DND-41 (cell line): ENCODE measurements around the gene TMEM231.
"Not testable (repeated sequence)": the region's sequence is repeated elsewhere in the genome, so short reads cannot be mapped to it uniquely, and the experiment has no call there.

ENCODE experiments used
- ATAC-seq: fragments of 200-7000 bp; cut with Tn5 transposase; 3 replicates; pipeline ENCODE4 v1.9.1; 2021; ENCODE audit warnings: low read depth; ENCODE audit not compliant: insufficient read depth
- DNase-seq: peaks from one replicate; pipeline ENCODE4 v3.0.0-alpha.2; 2020
- H2AFZ ChIP-seq: 2 replicates; pipeline ENCODE4 v1.6.0; 2012; ENCODE audit warnings: low read depth, low read length
- H3K27ac ChIP-seq: 2 replicates; pipeline ENCODE4 v1.5.1; 2012; ENCODE audit warnings: low read length, inconsistent platforms
- H3K27me3 ChIP-seq: fragments of 200-600 bp; sonication (generic); 2 replicates; pipeline ENCODE4 v1.6.0; 2012; ENCODE audit warnings: low read length, mild to moderate bottlenecking, inconsistent platforms; ENCODE audit not compliant: insufficient read depth, poor library complexity
- H3K36me3 ChIP-seq: 2 replicates; pipeline ENCODE4 v1.5.1; 2012; ENCODE audit warnings: low read length, inconsistent platforms; ENCODE audit not compliant: insufficient read depth
- H3K4me1 ChIP-seq: 2 replicates; pipeline ENCODE4 v1.5.1; 2012; ENCODE audit warnings: mild to moderate bottlenecking, low read length; ENCODE audit not compliant: insufficient read depth
- H3K4me2 ChIP-seq: 2 replicates; pipeline ENCODE4 v1.6.0; 2012; ENCODE audit warnings: mild to moderate bottlenecking, moderate library complexity, low read length, inconsistent platforms; ENCODE audit not compliant: insufficient read depth
- H3K4me3 ChIP-seq, 2 experiments: fragments of 200-600 bp in 1 of 2; shearing (Covaris generic) in 1 of 2; 2 replicates each; pipeline ENCODE4 v1.5.1; 2012 to 2016; ENCODE audit warnings: inconsistent platforms in 2 of 2, low read length in 2 of 2, mild to moderate bottlenecking in 2 of 2, low read depth in 1 of 2, moderate library complexity in 1 of 2
- H3K79me2 ChIP-seq: 2 replicates; pipeline ENCODE4 v1.6.0; 2012; ENCODE audit warnings: low read length, inconsistent platforms; ENCODE audit not compliant: insufficient read depth
- H3K9ac ChIP-seq: 2 replicates; pipeline ENCODE4 v1.6.0; 2012; ENCODE audit warnings: low read depth, mild to moderate bottlenecking, inconsistent platforms, low read length, moderate library complexity
- H3K9me3 ChIP-seq: 2 replicates; pipeline ENCODE4 v1.5.1; 2012; ENCODE audit warnings: low read length, moderate library complexity, mild to moderate bottlenecking, inconsistent platforms; ENCODE audit not compliant: insufficient read depth, severe bottlenecking
- H4K20me1 ChIP-seq: 2 replicates; pipeline ENCODE4 v1.6.0; 2012; ENCODE audit warnings: low read length; ENCODE audit not compliant: insufficient read depth
- EZH2 ChIP-seq: IDR thresholded peaks from 3 replicates; pipeline ENCODE4 v1.6.1; 2012; ENCODE audit warnings: borderline replicate concordance, low read depth, mild to moderate bottlenecking, moderate library complexity, low read length, inconsistent platforms; ENCODE audit not compliant: severe bottlenecking
- TF ChIP-seq, protein P1 (sequence below): IDR thresholded peaks from 2 replicates; pipeline ENCODE4 v1.5.1; 2012; ENCODE audit warnings: borderline replicate concordance, low read length, moderate library complexity, mild to moderate bottlenecking; ENCODE audit not compliant: poor library complexity, severe bottlenecking; ENCODE audit errors: extremely low read depth

TMEM231 gene

DNA sequence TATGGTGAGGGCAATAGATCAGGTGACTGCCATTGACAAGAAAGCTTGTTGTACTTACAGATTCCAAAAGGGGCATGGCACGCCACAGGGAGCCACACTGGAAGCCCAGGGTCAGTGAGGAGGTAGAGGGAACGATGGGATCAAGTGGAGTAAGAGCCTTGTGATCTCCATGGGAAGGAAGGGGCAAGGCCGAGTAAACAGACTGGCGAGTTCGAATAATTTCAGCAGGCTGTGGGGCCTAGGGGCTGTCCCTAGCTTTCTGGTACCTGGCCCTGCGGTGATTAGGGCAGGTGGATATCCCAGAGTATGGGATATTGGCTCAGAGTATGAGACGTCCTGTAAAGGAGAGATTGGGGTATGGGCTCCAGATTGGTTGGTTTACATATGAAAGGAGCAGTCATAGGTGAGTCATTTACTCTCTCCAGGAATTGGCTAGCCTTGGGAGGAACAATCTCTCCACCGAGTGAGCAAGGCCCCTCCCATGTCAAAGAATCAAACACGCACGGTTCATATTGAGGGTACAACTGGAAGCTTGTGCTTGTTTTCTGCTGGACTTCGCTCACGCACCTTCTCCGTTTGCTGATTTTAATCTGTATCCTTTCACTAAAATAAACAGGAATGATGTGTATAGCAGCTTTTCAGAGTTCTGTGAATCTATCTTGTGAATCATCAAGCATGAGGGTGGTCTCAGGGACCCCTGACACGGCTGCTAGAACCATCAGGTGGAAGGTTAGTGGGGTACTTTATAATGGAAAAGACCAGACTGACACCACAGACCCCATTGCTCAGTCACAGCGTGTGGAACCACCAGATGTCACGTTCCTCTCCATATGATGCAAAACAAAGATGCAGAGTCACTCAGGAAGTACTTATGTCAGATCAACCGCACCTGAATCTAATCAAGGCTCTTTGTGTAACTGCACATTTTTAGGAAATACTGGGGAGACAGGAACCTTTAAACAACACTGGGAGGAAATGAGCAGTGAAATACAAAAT is 38.1 kb upstream of the TMEM231 start:
- Histone ChIP-seq H3K4me1 (peaks cover 13% of the 10 kb centered on the region), H3K4me3 (no peak overlapping the region), H4K20me1 (0 out of 2 replicates have a peak, but pooled peaks cover 3% of the 10 kb centered on the region), H3K79me2 (no peaks in the 10 kb centered on the region), H2AFZ (no peak overlapping the region), H3K27ac (peak overlapping the region; percentile 56), H3K9me3 (no peaks in the 10 kb centered on the region), H3K36me3 (peaks cover 40% of the 10 kb centered on the region), H3K4me2 (0 out of 2 replicates have a peak overlapping the region, but pooled peaks have one; percentile 7), H3K27me3 (no peaks in the 10 kb centered on the region), H3K9ac (peak overlapping the region; percentile 7; the same call in 1 of the 2 replicates)
- DNase-seq (peak; percentile 55), ATAC-seq (peak; percentile 95)
- TF ChIP-seq, protein P1, sequence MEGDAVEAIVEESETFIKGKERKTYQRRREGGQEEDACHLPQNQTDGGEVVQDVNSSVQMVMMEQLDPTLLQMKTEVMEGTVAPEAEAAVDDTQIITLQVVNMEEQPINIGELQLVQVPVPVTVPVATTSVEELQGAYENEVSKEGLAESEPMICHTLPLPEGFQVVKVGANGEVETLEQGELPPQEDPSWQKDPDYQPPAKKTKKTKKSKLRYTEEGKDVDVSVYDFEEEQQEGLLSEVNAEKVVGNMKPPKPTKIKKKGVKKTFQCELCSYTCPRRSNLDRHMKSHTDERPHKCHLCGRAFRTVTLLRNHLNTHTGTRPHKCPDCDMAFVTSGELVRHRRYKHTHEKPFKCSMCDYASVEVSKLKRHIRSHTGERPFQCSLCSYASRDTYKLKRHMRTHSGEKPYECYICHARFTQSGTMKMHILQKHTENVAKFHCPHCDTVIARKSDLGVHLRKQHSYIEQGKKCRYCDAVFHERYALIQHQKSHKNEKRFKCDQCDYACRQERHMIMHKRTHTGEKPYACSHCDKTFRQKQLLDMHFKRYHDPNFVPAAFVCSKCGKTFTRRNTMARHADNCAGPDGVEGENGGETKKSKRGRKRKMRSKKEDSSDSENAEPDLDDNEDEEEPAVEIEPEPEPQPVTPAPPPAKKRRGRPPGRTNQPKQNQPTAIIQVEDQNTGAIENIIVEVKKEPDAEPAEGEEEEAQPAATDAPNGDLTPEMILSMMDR, result no peak
- no peak for TF ChIP-seq EZH2

DNA sequence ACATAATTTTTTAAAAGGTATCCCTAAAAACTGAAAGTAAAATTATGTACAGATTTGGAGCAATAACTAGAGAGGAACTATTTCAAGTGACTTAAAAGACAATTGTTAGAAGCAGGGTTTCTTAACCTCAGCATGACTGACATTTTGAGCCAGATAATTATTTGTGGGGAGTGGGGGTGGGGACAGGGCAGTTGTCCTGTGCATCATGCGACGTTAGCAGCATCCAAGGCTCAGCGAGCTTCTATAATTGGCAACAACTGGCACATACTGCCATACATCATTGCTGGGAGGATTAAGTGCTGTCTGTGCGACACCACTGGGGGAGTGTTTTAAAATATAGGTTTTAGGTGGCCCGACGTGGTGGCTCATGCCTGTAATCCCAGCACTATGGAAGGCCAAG is 37.3 kb upstream of the TMEM231 start:
- Histone ChIP-seq H3K27me3 (no peaks in the 10 kb centered on the region), H3K79me2 (no peaks in the 10 kb centered on the region), H3K4me2 (no peak overlapping the region), H3K9ac (no peak overlapping the region), H3K27ac (no peak overlapping the region), H3K9me3 (no peaks in the 10 kb centered on the region), H3K4me1 (peaks cover 13% of the 10 kb centered on the region), H2AFZ (no peak overlapping the region), H4K20me1 (0 out of 2 replicates have a peak, but pooled peaks cover 3% of the 10 kb centered on the region), H3K4me3 (no peak overlapping the region), H3K36me3 (peaks cover 43% of the 10 kb centered on the region)
- TF ChIP-seq, protein P1, result no peak
- ATAC-seq (no peak), DNase-seq (no peak)

DNA sequence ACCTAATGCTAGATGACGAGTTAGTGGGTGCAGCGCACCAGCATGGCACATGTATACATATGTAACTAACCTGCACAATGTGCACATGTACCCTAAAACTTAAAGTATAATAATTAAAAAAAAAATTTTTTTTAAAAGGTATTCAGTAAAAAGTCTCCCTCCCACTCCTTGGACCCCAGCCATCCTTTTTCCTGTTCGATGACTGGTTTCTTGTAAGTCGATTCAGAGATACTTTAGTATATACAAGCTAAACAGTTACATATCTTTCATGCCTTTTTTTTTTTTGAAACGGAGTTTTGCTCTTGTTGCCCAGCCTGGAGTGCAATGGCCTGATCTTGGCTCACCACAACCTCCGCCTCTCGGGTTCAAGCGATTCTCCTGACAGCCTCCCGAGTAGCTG is 35.9 kb upstream of the TMEM231 start:
- H3K79me2 ChIP-seq, H3K27ac ChIP-seq, ATAC-seq, H4K20me1 ChIP-seq, H3K4me3 ChIP-seq, H3K4me2 ChIP-seq, H3K27me3 ChIP-seq, H2AFZ ChIP-seq, H3K9ac ChIP-seq, H3K9me3 ChIP-seq, DNase-seq: not testable (repeated sequence)
- H3K36me3 ChIP-seq, result peaks cover 30% of the 10 kb centered on the region
- H3K4me1 ChIP-seq, result peaks cover 13% of the 10 kb centered on the region

DNA sequence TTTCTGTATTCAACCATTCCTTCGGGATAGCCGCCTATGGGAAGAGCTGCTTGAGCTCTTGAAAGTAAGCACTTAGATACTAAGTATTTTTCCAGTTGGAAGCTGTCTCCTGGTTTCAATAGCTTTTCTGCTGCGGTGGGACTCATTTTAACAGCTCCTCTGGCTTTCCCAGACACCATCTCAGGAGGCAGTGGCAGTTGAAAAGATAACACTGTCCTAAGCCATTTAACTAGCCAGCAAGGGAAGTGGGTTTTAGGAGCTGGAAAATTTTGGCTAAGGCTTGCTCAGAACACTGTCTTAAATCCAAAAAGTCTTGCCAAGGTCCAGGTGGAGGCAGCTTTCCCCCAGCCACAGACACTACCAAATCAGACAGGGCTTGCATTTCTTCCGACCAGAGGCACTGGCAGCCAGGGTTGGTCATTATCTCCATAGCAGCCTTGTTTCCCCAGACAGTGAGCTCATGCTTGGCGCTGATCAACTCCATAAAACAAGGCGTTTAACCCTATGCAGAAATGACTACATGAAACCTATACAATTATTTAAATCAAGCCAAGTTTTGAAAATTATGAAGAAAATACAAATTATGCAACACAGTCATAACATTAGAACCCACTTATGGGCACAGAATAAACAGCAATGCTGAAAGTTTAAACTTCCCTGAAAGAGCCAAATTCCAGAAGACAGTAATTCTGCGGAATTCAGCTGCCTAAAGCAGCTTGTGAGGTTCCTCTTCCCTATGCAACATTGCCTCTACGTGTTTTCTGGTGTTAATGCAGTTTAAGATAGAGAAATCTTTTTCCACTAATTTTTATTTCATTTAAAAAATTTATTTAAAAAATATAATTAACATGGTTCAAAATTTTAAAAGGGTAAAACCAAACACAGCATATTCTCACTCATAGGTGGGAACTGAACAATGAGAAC is 35.1 kb upstream of the TMEM231 start:
- no peak overlapping the region for H2AFZ ChIP-seq
- H3K4me3 ChIP-seq, result no peak overlapping the region
- DNase-seq (no peak), ATAC-seq (no peak)
- TF ChIP-seq EZH2, result no peak
- TF ChIP-seq, protein P1, result no peak
- peaks cover 13% of the 10 kb centered on the region for H3K4me1 ChIP-seq
- no peaks in the 10 kb centered on the region for H3K79me2 ChIP-seq
- H3K27ac ChIP-seq, result no peak overlapping the region
- no peaks in the 10 kb centered on the region for H3K9me3 ChIP-seq
- H3K4me2 ChIP-seq, result no peak overlapping the region
- no peak overlapping the region for H3K9ac ChIP-seq
- 0 out of 2 replicates have a peak, but pooled peaks cover 3% of the 10 kb centered on the region for H4K20me1 ChIP-seq
- no peaks in the 10 kb centered on the region for H3K27me3 ChIP-seq
- H3K36me3 ChIP-seq, result peaks cover 31% of the 10 kb centered on the region
